Progenitor cell of endocrine pancreas (in vitro differentiated cells): ENCODE results near the gene TEX30. TPM values are rescaled to one million over a fixed set of nuclear protein-coding genes. Genes with fewer than 3 reads are reported as not detected.

ENCODE experiments used
- DNase-seq: peaks from one replicate; pipeline ENCODE4 v3.0.0; 2021; ENCODE audit warnings: low spot score; ENCODE audit not compliant: unreplicated experiment
- H3K27ac Mint-ChIP-seq: 2 replicates; pipeline ENCODE4 v1.8.0; 2021; ENCODE audit warnings: mild to moderate bottlenecking, moderate library complexity, mixed read lengths
- H3K27me3 Mint-ChIP-seq: 2 replicates; pipeline ENCODE4 v1.8.0; 2021; ENCODE audit warnings: mixed read lengths
- H3K36me3 Mint-ChIP-seq: 2 replicates; pipeline ENCODE4 v1.8.0; 2022; ENCODE audit warnings: mixed read lengths; ENCODE audit not compliant: insufficient read depth
- H3K4me1 Mint-ChIP-seq: 2 replicates; pipeline ENCODE4 v1.8.0; 2021; ENCODE audit warnings: low read depth, mixed read lengths
- H3K4me3 Mint-ChIP-seq: 2 replicates; pipeline ENCODE4 v1.8.0; 2021; ENCODE audit warnings: low read depth, mild to moderate bottlenecking, moderate library complexity, mixed read lengths
- H3K9me3 Mint-ChIP-seq: 2 replicates; pipeline ENCODE4 v1.8.0; 2021; ENCODE audit warnings: low read depth, mixed read lengths
- CTCF ChIP-seq: fragments of 200-600 bp; sonication (generic); IDR thresholded peaks from one replicate; pipeline ENCODE4 v1.5.0; 2021; ENCODE audit warnings: antibody characterized with exemption, mild to moderate bottlenecking; ENCODE audit not compliant: unreplicated experiment
- total RNA-seq: library from RNA; stranded (reverse); gene quantifications from 2 replicates; pipeline ENCODE4 v1.2.1, GENCODE V29; 2021

TEX30 gene
- total RNA-seq, 1 donor from 2014 or later: 12.0 TPM

- no peak for TF ChIP-seq CTCF
- Mint-ChIP-seq H3K9me3 (peaks cover 45% of the 10 kb centered on the region), H3K27ac (no peak overlapping the region), H3K27me3 (peaks cover 8% of the 10 kb centered on the region), H3K4me1 (no peaks in the 10 kb centered on the region), H3K4me3 (no peak overlapping the region), H3K36me3 (no peaks in the 10 kb centered on the region)
- no peak for DNase-seq
Observed at GRCh38 chr13:102742101-102742500, 31.5 kb downstream of the TEX30 start.

DNA sequence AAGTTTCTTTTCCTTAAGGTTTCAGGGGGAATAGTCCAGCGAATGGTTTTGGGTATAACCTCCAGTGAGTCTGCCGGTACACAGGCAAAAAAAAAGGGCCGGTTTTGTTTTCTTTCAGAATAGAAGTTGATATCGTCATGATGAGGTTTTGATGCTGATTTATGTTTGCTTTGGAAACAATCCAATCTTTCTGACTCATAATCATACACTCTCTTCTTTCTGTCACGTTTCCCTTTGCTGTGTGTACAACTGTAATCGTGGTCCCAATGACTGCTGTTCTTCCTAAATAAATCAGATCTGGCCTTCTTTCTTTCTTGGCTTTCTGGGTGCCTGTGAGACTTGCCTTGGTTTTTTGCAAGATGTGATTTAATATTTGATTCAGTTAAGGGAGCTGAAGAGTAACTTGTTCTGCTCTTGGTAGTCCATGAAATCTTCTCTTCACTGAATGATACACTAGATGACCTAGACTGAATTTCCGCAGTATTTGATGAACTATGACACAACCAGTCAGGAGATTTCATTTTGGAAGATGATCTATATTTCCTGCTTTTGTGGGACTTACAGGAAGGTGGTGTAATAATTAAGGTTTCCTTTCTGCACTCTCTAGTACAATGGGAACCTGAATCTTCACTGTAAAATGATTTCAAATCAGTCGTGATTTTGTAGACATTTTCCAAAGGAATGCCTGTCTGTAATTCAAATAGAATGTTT is 43.9 kb downstream of the TEX30 start:
- no peak for DNase-seq
- no peaks in the 10 kb centered on the region for H3K36me3 Mint-ChIP-seq
- H3K27me3 Mint-ChIP-seq: peaks cover 4% of the 10 kb centered on the region
- no peaks in the 10 kb centered on the region for H3K4me1 Mint-ChIP-seq
- TF ChIP-seq CTCF: no peak
- H3K9me3 Mint-ChIP-seq: peaks cover 2% of the 10 kb centered on the region
- no peak overlapping the region for H3K27ac Mint-ChIP-seq
- H3K4me3 Mint-ChIP-seq: no peak overlapping the region

DNA sequence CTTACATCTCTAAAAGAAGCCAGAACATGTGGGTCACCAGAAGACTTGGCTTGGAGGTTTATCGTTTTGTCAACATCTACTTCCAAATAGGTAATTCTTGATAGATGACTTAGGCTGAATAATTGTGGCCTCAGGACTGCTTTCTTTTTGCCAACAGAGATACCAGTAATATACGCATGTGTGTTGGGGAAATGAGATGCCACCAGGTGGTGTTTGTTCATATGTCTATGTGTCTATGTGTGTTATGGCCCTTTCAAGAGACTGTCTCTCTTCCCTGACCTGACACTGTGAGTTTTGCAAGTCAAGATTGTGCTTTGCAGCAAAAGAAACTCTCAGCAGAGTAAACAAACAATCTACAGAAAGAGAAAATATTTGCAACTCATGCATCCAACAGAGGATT is 47.2 kb downstream of the TEX30 start:
- TF ChIP-seq CTCF: no peak
- H3K36me3 Mint-ChIP-seq: no peaks in the 10 kb centered on the region
- no peak for DNase-seq
- no peaks in the 10 kb centered on the region for H3K27me3 Mint-ChIP-seq
- H3K27ac Mint-ChIP-seq: no peak overlapping the region
- no peaks in the 10 kb centered on the region for H3K4me1 Mint-ChIP-seq
- peaks cover 2% of the 10 kb centered on the region for H3K9me3 Mint-ChIP-seq
- H3K4me3 Mint-ChIP-seq: no peak overlapping the region

GRCh38 chr13:102724923-102725322 is 48.7 kb downstream of the TEX30 start:
- Mint-ChIP-seq H3K4me1 (no peaks in the 10 kb centered on the region), H3K4me3 (no peak overlapping the region), H3K36me3 (no peaks in the 10 kb centered on the region), H3K27ac (no peak overlapping the region), H3K9me3 (peaks cover 2% of the 10 kb centered on the region), H3K27me3 (no peaks in the 10 kb centered on the region)
- no peak for DNase-seq
- TF ChIP-seq CTCF: no peak

DNA sequence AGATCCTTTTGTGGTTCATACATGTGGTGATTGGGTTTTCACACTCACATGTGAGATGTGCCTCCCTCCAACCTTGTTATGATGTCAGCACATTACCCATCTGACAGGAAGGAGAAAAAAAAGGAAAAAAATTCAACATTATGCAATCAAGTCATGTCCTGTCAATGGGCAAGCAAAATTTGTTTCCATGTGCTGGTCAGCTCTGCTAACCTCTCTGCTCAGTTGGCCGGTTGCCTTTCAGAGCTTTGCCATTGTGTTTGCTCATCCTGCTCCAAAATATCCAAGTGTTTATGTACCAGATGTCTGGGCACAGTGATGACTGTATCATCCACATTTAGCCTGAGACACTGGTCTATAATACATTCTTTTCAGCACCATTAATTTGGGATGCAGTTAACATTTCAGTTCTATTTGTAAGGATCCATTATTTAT is 51.8 kb downstream of the TEX30 start:
- no peaks in the 10 kb centered on the region for H3K27me3 Mint-ChIP-seq
- DNase-seq: no peak
- H3K27ac Mint-ChIP-seq: no peak overlapping the region
- no peak overlapping the region for H3K4me3 Mint-ChIP-seq
- H3K9me3 Mint-ChIP-seq: peaks cover 2% of the 10 kb centered on the region
- H3K4me1 Mint-ChIP-seq: no peaks in the 10 kb centered on the region
- H3K36me3 Mint-ChIP-seq: no peaks in the 10 kb centered on the region
- TF ChIP-seq CTCF: no peak
